HG03342 (cell line): Measurements from ENCODE around the gene EIF1AD.
"Not testable (repeated sequence)": the region's sequence is repeated elsewhere in the genome, so short reads cannot be mapped to it uniquely, and the experiment has no call there.

Experiments used
- ATAC-seq: cut with Tn5 transposase; IDR thresholded peaks from one replicate; pipeline ENCODE4 v1.9.1; 2021; ENCODE audit warnings: mild to moderate bottlenecking, moderate library complexity; ENCODE audit not compliant: unreplicated experiment

EIF1AD gene

GRCh38 chr11:65973439-65974110 lies 28.4 kb downstream of the EIF1AD start:
- ATAC-seq: no peak

- ATAC-seq: no peak
These were observed 29.8 kb downstream of the EIF1AD start for GRCh38 chr11:65972116-65972515.

- no peak for ATAC-seq
These were observed 33.1 kb downstream of the EIF1AD start for GRCh38 chr11:65968600-65969482.

- no peak for ATAC-seq
These were observed 34.5 kb downstream of the EIF1AD start for GRCh38 chr11:65967329-65967934.

- no peak for ATAC-seq
These were observed 35.8 kb downstream of the EIF1AD start for GRCh38 chr11:65965986-65966762.

GRCh38 chr11:65964906-65965305 lies 37.1 kb downstream of the EIF1AD start:
- ATAC-seq: no peak

- no peak for ATAC-seq
These were observed 39.8 kb downstream of the EIF1AD start for GRCh38 chr11:65962141-65962564.

- peak; percentile 82 for ATAC-seq
These were observed 40.5 kb downstream of the EIF1AD start, which contains the start of gene SART1 for GRCh38 chr11:65961267-65962140. TSS of gene SART1 (plus strand) at chr11:65961734. CDS start at chr11:65961781, 47 bp downstream.

- ATAC-seq: no peak
These were observed 41.1 kb downstream of the EIF1AD start for GRCh38 chr11:65960824-65961266.

- no peak for ATAC-seq
These were observed 43.1 kb downstream of the EIF1AD start for GRCh38 chr11:65958774-65959420.

- ATAC-seq: no peak
These were observed 43.7 kb downstream of the EIF1AD start for GRCh38 chr11:65958291-65958690.

- no peak for ATAC-seq
These were observed 47.2 kb downstream of the EIF1AD start for GRCh38 chr11:65954771-65955170.

GRCh38 chr11:65953471-65953870 lies 48.5 kb downstream of the EIF1AD start:
- ATAC-seq: no peak

- ATAC-seq: no peak
These were observed 49.9 kb downstream of the EIF1AD start for GRCh38 chr11:65952052-65952521.

- ATAC-seq: not testable (repeated sequence)
These were observed 50.3 kb downstream of the EIF1AD start for GRCh38 chr11:65951641-65952040.

GRCh38 chr11:65950711-65951110 lies 51.2 kb downstream of the EIF1AD start:
- not testable (repeated sequence) for ATAC-seq

GRCh38 chr11:65947603-65948125 lies 54.3 kb downstream of the EIF1AD start:
- ATAC-seq: no peak

- no peak for ATAC-seq
These were observed 54.8 kb downstream of the EIF1AD start for GRCh38 chr11:65947133-65947532.

GRCh38 chr11:65946655-65947054 lies 55.3 kb downstream of the EIF1AD start:
- no peak for ATAC-seq
